Measurements from ENCODE around the gene B4GALT2. TPM values are rescaled to one million over a fixed set of nuclear protein-coding genes. Genes with fewer than 3 reads are reported as not detected.

Gene B4GALT2
- total RNA-seq, 2 experiments from 2014 or later, result 0.57 to 1.4 TPM

DNA sequence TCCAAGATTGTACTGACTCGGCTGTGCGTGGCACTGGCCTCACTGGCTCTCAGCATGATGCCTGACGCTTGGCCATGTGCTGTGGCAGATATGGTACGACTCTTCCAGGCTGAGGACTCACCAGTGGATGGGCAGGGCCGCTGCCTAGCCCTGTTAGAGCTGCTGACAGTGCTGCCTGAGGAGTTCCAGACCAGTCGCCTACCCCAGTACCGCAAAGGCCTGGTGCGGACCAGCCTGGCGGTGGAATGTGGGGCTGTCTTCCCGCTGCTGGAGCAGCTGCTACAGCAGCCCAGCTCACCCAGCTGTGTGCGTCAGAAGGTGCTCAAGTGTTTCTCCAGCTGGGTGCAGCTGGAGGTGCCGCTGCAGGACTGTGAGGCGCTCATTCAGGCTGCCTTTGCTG, 29.3 kb upstream of the B4GALT2 start:
- Histone ChIP-seq H3K27ac (ENCODE audit: low read depth, low read length, poor library complexity, severe bottlenecking) (no peak overlapping the region), H3K79me2 (ENCODE audit: insufficient read depth, low read depth, low read length) (peaks cover 3% of the 10 kb centered on the region; the same call in 1 of the 2 replicates), H3K9me2 (ENCODE audit: insufficient read depth, low read length) (no peaks in the 10 kb centered on the region), H3K4me1 (ENCODE audit: insufficient read depth, low read length, poor library complexity, severe bottlenecking) (peaks cover 19% of the 10 kb centered on the region), H3K9me3 (ENCODE audit: low read length) (no peaks in the 10 kb centered on the region), H3K4me2 (ENCODE audit: low read length) (no peak overlapping the region), H3K4me3 (ENCODE audit: low read depth, low read length, poor library complexity, severe bottlenecking) (no peak overlapping the region), H2AFZ (ENCODE audit: low read length) (no peak overlapping the region), H4K20me1 (ENCODE audit: insufficient read depth, low read length) (no peaks in the 10 kb centered on the region), H3K36me3 (ENCODE audit: insufficient read depth, low read length) (peaks cover 10% of the 10 kb centered on the region; the same call in 1 of the 2 replicates)
- no TSS peak for BruUV-seq (replicated peaks)
- TF ChIP-seq EZH2phosphoT487 (IDR thresholded peaks at IDR 0.05; ENCODE audit: borderline replicate concordance, low read depth, low read length), result no peak
- TF ChIP-seq, protein P1, sequence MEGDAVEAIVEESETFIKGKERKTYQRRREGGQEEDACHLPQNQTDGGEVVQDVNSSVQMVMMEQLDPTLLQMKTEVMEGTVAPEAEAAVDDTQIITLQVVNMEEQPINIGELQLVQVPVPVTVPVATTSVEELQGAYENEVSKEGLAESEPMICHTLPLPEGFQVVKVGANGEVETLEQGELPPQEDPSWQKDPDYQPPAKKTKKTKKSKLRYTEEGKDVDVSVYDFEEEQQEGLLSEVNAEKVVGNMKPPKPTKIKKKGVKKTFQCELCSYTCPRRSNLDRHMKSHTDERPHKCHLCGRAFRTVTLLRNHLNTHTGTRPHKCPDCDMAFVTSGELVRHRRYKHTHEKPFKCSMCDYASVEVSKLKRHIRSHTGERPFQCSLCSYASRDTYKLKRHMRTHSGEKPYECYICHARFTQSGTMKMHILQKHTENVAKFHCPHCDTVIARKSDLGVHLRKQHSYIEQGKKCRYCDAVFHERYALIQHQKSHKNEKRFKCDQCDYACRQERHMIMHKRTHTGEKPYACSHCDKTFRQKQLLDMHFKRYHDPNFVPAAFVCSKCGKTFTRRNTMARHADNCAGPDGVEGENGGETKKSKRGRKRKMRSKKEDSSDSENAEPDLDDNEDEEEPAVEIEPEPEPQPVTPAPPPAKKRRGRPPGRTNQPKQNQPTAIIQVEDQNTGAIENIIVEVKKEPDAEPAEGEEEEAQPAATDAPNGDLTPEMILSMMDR (conservative IDR thresholded peaks at IDR 0.05; ENCODE audit: low read length), result no peak
- intact Hi-C loops (cut with micrococcal nuclease; ENCODE audit: unreplicated experiment), result no loop called here
- POLR2A ChIA-PET, result interaction anchor here (1.1 kb wide), 1 partner anchor 20 kb away, joined by 3 read pairs; the partner anchor contains the start of gene DPH2
- CTCF ChIA-PET (ENCODE audit: unreplicated experiment), result no interaction called here
- no peak for DNase-seq (ENCODE audit: low spot score)

DNA sequence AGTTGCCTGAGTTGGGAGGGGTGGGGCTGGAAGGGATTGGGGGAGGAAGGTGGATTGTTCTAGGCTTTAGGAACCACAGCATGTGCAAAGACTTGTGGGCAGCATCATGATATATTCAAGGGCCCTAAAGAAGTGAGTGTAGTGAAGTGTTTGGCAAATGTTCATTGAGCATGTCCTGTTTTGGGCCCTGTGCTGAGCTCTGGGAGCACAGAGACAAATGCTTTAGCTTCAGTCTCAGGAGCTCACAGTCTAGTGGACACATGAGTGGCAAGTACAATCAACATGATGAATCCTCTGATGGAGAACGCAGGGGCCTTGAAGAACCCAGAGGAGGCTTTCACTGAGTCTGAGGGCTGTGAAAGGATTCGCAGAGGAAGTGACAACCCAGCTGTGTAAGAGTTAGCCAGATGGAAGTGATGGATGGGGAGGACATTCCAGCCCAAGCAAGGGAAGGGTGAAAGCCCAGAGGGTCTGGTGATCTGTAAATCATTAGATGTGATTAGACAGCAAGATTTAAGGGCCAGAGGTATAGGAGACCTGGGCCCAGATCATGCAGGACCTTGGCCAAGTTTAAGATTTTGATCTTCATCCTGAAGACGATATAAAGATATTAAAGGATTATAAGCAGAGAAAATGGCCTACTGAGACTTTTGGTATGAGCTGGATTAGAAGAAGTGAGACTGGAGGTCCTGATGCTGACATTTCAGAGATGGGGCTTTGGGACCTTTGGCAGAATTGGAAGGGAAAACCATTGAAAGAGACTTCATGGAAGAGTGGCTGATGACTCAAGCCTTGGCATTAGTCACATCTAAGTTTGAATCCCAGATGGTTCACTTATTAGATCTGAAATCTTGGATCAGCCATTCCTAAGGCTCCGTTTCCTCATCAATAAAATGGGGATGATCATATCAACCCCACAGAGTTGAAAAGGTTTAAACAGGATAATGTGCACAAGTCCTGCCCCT, 27.7 kb upstream of the B4GALT2 start:
- H2AFZ ChIP-seq (ENCODE audit: low read length), result no peak overlapping the region
- no peak overlapping the region for H3K27ac ChIP-seq (ENCODE audit: low read depth, low read length, poor library complexity, severe bottlenecking)
- POLR2A ChIA-PET, result interaction anchor here (0.5 kb wide), 1 partner anchor 85 kb away, joined by 3 read pairs; no protein-coding TSS in a partner anchor
- BruUV-seq (replicated peaks), result no TSS peak
- H3K9me2 ChIP-seq (ENCODE audit: insufficient read depth, low read length), result no peaks in the 10 kb centered on the region
- peaks cover 11% of the 10 kb centered on the region for H3K4me1 ChIP-seq (ENCODE audit: insufficient read depth, low read length, poor library complexity, severe bottlenecking)
- peaks cover 4% of the 10 kb centered on the region; the same call in 1 of the 2 replicates for H4K20me1 ChIP-seq (ENCODE audit: insufficient read depth, low read length)
- peaks cover 12% of the 10 kb centered on the region; the same call in 1 of the 2 replicates for H3K36me3 ChIP-seq (ENCODE audit: insufficient read depth, low read length)
- DNase-seq (ENCODE audit: low spot score), result no peak
- TF ChIP-seq EZH2phosphoT487 (IDR thresholded peaks at IDR 0.05; ENCODE audit: borderline replicate concordance, low read depth, low read length), result no peak
- TF ChIP-seq, protein P1 (conservative IDR thresholded peaks at IDR 0.05; ENCODE audit: low read length), result no peak
- intact Hi-C loops (cut with micrococcal nuclease; ENCODE audit: unreplicated experiment), result no loop called here
- CTCF ChIA-PET (ENCODE audit: unreplicated experiment), result no interaction called here
- H3K9me3 ChIP-seq (ENCODE audit: low read length), result no peaks in the 10 kb centered on the region
- H3K4me2 ChIP-seq (ENCODE audit: low read length), result no peak overlapping the region
- peaks cover 3% of the 10 kb centered on the region; the same call in 1 of the 2 replicates for H3K79me2 ChIP-seq (ENCODE audit: insufficient read depth, low read depth, low read length)
- H3K4me3 ChIP-seq (ENCODE audit: low read depth, low read length, poor library complexity, severe bottlenecking), result no peak overlapping the region
